Fibroblast of mammary gland (primary cell): ENCODE results near the gene DCTN1.

ENCODE experiments used
- DNase-seq: peaks from one replicate; pipeline ENCODE4 v3.0.0-alpha.2; 2010; ENCODE audit warnings: low read depth
- H3K4me3 ChIP-seq: 2 replicates; pipeline ENCODE4 v1.5.1; 2011; ENCODE audit warnings: low read depth, mild to moderate bottlenecking, low read length, moderate library complexity; ENCODE audit not compliant: control insufficient read depth
- TF ChIP-seq, protein P1 (sequence below): conservative IDR thresholded peaks from 2 replicates; pipeline ENCODE4 v1.5.1; 2011; ENCODE audit warnings: low read depth, low read length, inconsistent platforms; ENCODE audit not compliant: control insufficient read depth, insufficient read depth

DCTN1 gene

DNA sequence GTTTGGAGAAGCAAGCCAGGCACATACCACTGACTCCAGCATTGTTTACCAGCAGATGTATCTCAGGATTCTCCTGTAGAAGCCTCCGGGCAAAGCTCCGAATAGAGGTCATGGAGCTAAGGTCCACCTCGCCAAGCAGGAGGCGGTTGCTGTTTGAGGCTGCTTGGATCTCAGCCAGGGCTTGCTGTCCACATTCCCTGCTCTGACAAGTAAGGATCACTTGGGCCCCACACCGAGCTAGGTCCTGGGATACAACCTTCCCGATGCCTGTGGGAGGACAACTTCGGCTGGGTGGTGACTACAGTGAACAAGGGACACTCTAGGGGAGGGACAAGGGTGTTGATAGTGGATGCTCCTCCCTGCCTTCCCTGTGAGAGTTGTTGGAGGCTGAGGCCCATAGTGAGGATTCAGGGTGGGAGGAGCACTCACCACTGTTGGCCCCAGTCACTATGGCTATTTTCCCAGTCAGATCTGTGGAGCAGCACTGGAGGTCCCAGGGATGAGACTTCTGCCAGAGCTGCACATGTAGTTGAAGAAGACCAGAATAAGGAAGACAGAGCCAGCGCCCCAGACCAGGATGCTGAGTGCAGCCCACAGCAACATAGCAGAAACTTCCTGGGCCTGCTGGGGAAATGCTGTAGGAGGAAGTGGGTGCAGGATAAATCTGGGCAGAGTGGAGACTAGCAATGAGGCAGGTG, 33.0 kb upstream of the DCTN1 start:
- no peak for DNase-seq
- TF ChIP-seq, protein P1, sequence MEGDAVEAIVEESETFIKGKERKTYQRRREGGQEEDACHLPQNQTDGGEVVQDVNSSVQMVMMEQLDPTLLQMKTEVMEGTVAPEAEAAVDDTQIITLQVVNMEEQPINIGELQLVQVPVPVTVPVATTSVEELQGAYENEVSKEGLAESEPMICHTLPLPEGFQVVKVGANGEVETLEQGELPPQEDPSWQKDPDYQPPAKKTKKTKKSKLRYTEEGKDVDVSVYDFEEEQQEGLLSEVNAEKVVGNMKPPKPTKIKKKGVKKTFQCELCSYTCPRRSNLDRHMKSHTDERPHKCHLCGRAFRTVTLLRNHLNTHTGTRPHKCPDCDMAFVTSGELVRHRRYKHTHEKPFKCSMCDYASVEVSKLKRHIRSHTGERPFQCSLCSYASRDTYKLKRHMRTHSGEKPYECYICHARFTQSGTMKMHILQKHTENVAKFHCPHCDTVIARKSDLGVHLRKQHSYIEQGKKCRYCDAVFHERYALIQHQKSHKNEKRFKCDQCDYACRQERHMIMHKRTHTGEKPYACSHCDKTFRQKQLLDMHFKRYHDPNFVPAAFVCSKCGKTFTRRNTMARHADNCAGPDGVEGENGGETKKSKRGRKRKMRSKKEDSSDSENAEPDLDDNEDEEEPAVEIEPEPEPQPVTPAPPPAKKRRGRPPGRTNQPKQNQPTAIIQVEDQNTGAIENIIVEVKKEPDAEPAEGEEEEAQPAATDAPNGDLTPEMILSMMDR: no peak

GRCh38 chr2:74407682-74408081, 27.6 kb upstream of the DCTN1 start:
- no peak for DNase-seq
- no peak overlapping the region for H3K4me3 ChIP-seq
- TF ChIP-seq, protein P1: no peak

More for the DNA sequence above, 33.0 kb upstream of the DCTN1 start:
- no peak overlapping the region for H3K4me3 ChIP-seq

GRCh38 chr2:74406035-74406434, 25.9 kb upstream of the DCTN1 start:
- TF ChIP-seq, protein P1: no peak
- no peak for DNase-seq
- H3K4me3 ChIP-seq: no peak overlapping the region

- DNase-seq: no peak
- H3K4me3 ChIP-seq: no peak overlapping the region
- TF ChIP-seq, protein P1: no peak
Measured at GRCh38 chr2:74401891-74402290, 21.8 kb upstream of the DCTN1 start.

DNA sequence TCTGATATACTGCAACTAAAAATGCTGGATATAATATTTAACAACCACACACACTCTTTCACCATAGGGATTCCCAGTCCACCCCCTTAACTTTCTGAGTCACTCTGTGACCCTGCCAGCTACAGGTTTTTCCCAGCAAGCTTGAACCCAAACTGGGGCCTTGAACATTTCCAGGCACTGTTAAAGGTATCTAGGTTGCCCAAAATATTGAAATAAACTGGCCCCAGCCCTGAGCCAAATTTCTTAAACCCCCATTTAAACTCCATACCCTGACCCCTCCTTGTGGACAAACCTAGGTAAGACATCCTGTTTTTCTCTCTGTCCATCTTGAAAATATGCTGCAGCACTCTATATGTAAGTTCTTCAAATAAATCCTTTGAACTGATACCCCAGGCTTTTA, 19.7 kb upstream of the DCTN1 start:
- TF ChIP-seq, protein P1: peak; percentile 75
- no peak overlapping the region for H3K4me3 ChIP-seq
- peak; percentile 51 for DNase-seq

DNA sequence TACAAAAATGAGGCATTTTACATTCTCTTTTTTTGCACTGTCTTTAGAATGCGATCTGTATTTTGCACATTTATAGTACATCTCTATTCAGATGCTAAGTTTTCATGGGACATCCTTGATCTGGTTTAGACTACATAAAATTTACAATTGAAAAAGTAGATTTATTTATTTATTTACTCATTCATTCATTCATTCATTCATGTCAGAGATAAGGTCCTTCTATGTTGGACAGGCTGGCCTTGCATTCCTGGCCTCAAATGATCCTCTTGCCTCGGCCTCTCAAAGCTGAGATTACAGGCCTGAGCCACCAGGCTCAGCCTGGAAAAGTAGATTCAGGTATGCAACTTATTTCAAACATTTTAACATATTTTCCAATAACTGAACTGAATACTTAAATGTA, 16.0 kb upstream of the DCTN1 start:
- no peak overlapping the region for H3K4me3 ChIP-seq
- TF ChIP-seq, protein P1: no peak
- no peak for DNase-seq
